Thoracic aorta (tissue), 2 donors: ENCODE data around the gene NAA38. TPM values are rescaled to one million over a fixed set of nuclear protein-coding genes. Genes with fewer than 3 reads are reported as not detected.
"Not testable (repeated sequence)": the region's sequence is repeated elsewhere in the genome, so short reads cannot be mapped to it uniquely, and the experiment has no call there.

Experiments
- ATAC-seq: fragments of 150-250 bp; one replicate; pipeline ENCODE4 v1.8.0; 2017; ENCODE audit warnings: low read depth; ENCODE audit not compliant: insufficient number of reproducible peaks, low FRiP score
- DNase-seq: peaks from one replicate; pipeline ENCODE4 v3.0.0-alpha.2; 2020; ENCODE audit warnings: low spot score
- H3K27ac ChIP-seq, 2 donors: fragments of 200-600 bp; sonication (generic); 1 replicate in 1 of 2; 2 replicates in 1 of 2; pipeline ENCODE4 v1.5.1; 2016; ENCODE audit warnings: mild to moderate bottlenecking in 2 of 2, moderate library complexity in 2 of 2
- H3K27me3 ChIP-seq: fragments of 200-600 bp; sonication (generic); replicated peaks from 2 replicates; pipeline ENCODE4 v1.6.0; 2016; ENCODE audit warnings: mild to moderate bottlenecking; ENCODE audit not compliant: insufficient read depth
- H3K36me3 ChIP-seq: fragments of 200-600 bp; sonication (generic); one replicate; pipeline ENCODE4 v1.5.1; 2016
- H3K4me1 ChIP-seq, 2 donors: fragments of 200-600 bp; sonication (generic); 1 replicate in 1 of 2; 2 replicates in 1 of 2; pipeline versions ENCODE4 v1.5.1 to v1.6.0; 2016; ENCODE audit warnings: low read depth in 2 of 2, mild to moderate bottlenecking in 1 of 2; ENCODE audit not compliant: control insufficient read depth in 1 of 2
- H3K4me3 ChIP-seq: fragments of 200-600 bp; sonication (generic); 2 replicates; pipeline ENCODE4 v1.5.1; 2016; ENCODE audit warnings: mild to moderate bottlenecking
- H3K9me3 ChIP-seq: fragments of 200-600 bp; sonication (generic); 2 replicates; pipeline ENCODE4 v1.5.1; 2016
- CTCF ChIP-seq: fragments of 200-600 bp; sonication (generic); IDR thresholded peaks from one replicate; pipeline ENCODE4 v1.5.1; 2019; ENCODE audit warnings: antibody characterized with exemption
- total RNA-seq, 2 donors: library from RNA; depleted of rRNA; stranded (reverse); fragments of >200 nt; gene quantifications; one replicate each; pipeline versions ENCODE4 v1.1.0 to v1.2.3, GENCODE V29; 2016

The NAA38 gene
- total RNA-seq, 2 donors from 2014 or later = 49.5 to 62.7 TPM

- ATAC-seq (no peak), DNase-seq (no peak)
- no peak overlapping the region for H3K4me3 ChIP-seq
Measured at GRCh38 chr17:7814969-7815368, 42.4 kb downstream of the NAA38 start.

GRCh38 chr17:7811251-7811650 lies 46.1 kb downstream of the NAA38 start:
- no peaks in the 10 kb centered on the region for H3K36me3 ChIP-seq
- no peak for ATAC-seq
- no peak for TF ChIP-seq CTCF
- H3K27me3 ChIP-seq = no peaks in the 10 kb centered on the region
- H3K4me1 ChIP-seq = no peaks in the 10 kb centered on the region
- DNase-seq = no peak
- H3K27ac ChIP-seq = no peak overlapping the region
- H3K4me3 ChIP-seq = no peak overlapping the region
- no peaks in the 10 kb centered on the region for H3K9me3 ChIP-seq

More at GRCh38 chr17:7814969-7815368, 42.4 kb downstream of the NAA38 start:
- Histone ChIP-seq H3K36me3 (no peaks in the 10 kb centered on the region), H3K9me3 (no peaks in the 10 kb centered on the region), H3K27me3 (no peaks in the 10 kb centered on the region), H3K27ac (no peak overlapping the region), H3K4me1 (no peaks in the 10 kb centered on the region)
- TF ChIP-seq CTCF = no peak

GRCh38 chr17:7809791-7810343 lies 47.5 kb downstream of the NAA38 start:
- H3K4me1 ChIP-seq, H3K4me3 ChIP-seq, ATAC-seq: not testable (repeated sequence)

GRCh38 chr17:7809086-7809790 lies 48.1 kb downstream of the NAA38 start:
- H3K27me3 ChIP-seq = no peaks in the 10 kb centered on the region
- DNase-seq (no peak), ATAC-seq (no peak)
- TF ChIP-seq CTCF = no peak
- H3K4me1 ChIP-seq = no peaks in the 10 kb centered on the region
- no peak overlapping the region for H3K27ac ChIP-seq
- no peaks in the 10 kb centered on the region for H3K9me3 ChIP-seq
- H3K4me3 ChIP-seq = no peak overlapping the region
- no peaks in the 10 kb centered on the region for H3K36me3 ChIP-seq

More at GRCh38 chr17:7809791-7810343, 47.5 kb downstream of the NAA38 start:
- H3K27ac ChIP-seq, H3K27me3 ChIP-seq, H3K36me3 ChIP-seq, DNase-seq, H3K9me3 ChIP-seq: not testable (repeated sequence)

GRCh38 chr17:7807206-7807605 lies 50.2 kb downstream of the NAA38 start:
- DNase-seq (no peak), ATAC-seq (no peak)
- no peak overlapping the region for H3K27ac ChIP-seq
- no peaks in the 10 kb centered on the region for H3K9me3 ChIP-seq
- H3K4me1 ChIP-seq = no peaks in the 10 kb centered on the region
- no peaks in the 10 kb centered on the region for H3K36me3 ChIP-seq
- H3K4me3 ChIP-seq = no peak overlapping the region
- no peaks in the 10 kb centered on the region for H3K27me3 ChIP-seq
- TF ChIP-seq CTCF = no peak

Other genes with a start within 250 kb of the NAA38 start
- 10 to 100 TPM; 42.8 to 53.9 TPM for gene FXR2, start 242.7 kb downstream of the NAA38 start, total RNA-seq
- gene SAT2, start 229.7 kb downstream of the NAA38 start, total RNA-seq = 10 to 100 TPM; 29.8 to 30.9 TPM
- gene SHBG, start 227.4 kb downstream of the NAA38 start, total RNA-seq = not detected
- 1 to 10 TPM; 1.1 to 1.4 TPM for gene ATP1B2, start 206.6 kb downstream of the NAA38 start, total RNA-seq
- gene TP53, start 170.1 kb downstream of the NAA38 start, total RNA-seq = 10 to 100 TPM; 16.8 to 23.7 TPM
- gene WRAP53, start 169.1 kb downstream of the NAA38 start, total RNA-seq = 1 to 10 TPM; 2.9 to 3.4 TPM
- gene EFNB3, start 152.4 kb downstream of the NAA38 start, total RNA-seq = not detected
- under 1 TPM in 1 of 2 donors, not detected in 1; under 0.01 TPM for gene DNAH2, start 139.8 kb downstream of the NAA38 start, total RNA-seq
- 10 to 100 TPM in 1 of 2 donors, 1 to 10 TPM in 1; 9.5 to 35.8 TPM for gene KDM6B, start 23.3 kb downstream of the NAA38 start, total RNA-seq
- 10 to 100 TPM in 1 of 2 donors, 1 to 10 TPM in 1; 4.1 to 21.9 TPM for gene TMEM88, start 2.5 kb downstream of the NAA38 start, total RNA-seq
- gene CYB5D1, start 444 bp upstream of the NAA38 start, total RNA-seq = 1 to 10 TPM; 3.8 to 8.9 TPM
- 100 to 1,000 TPM in 1 of 2 donors, 10 to 100 TPM in 1; 80.6 to 171 TPM for gene CHD3, start 31.2 kb upstream of the NAA38 start, total RNA-seq
- 1 to 10 TPM; 3.3 to 5.4 TPM for gene RNF227, start 58.7 kb upstream of the NAA38 start, total RNA-seq
- gene KCNAB3, start 72.3 kb upstream of the NAA38 start, total RNA-seq = not detected
- gene TRAPPC1, start 74.4 kb upstream of the NAA38 start, total RNA-seq = 10 to 100 TPM; 14.6 to 36.1 TPM
- 10 to 100 TPM; 11.2 to 42.9 TPM for gene CNTROB, start 74.6 kb upstream of the NAA38 start, total RNA-seq
- gene GUCY2D, start 145.1 kb upstream of the NAA38 start, total RNA-seq = not detected
- 1 to 10 TPM in 1 of 2 donors, under 1 TPM in 1; 0.85 to 8.3 TPM for gene ALOX15B, start 181.5 kb upstream of the NAA38 start, total RNA-seq
- not detected for gene ALOX12B, start 230.2 kb upstream of the NAA38 start, total RNA-seq